ENCODE data around the gene MMP21. TPM values are rescaled to one million over a fixed set of nuclear protein-coding genes. Genes with fewer than 3 reads are reported as not detected.

The MMP21 gene
- total RNA-seq, 1 experiment from 2014 or later: not detected

- H3K9me3 ChIP-seq (ENCODE audit: control insufficient read depth, low read depth, low read length): no peaks in the 10 kb centered on the region
- no peak overlapping the region for H3K9ac ChIP-seq (ENCODE audit: extremely low read depth, insufficient read length, low read length)
- no peak overlapping the region for H4K8ac ChIP-seq (replicated peaks; ENCODE audit: insufficient read length, low read depth, low read length)
- no peaks in the 10 kb centered on the region for H3K27me3 ChIP-seq (ENCODE audit: insufficient read depth, low read length)
- no peak overlapping the region for H3K4me2 ChIP-seq (ENCODE audit: insufficient read depth, insufficient read length, low read length)
- no peak overlapping the region for H3K27ac Mint-ChIP-seq
- H3K27me3 Mint-ChIP-seq (ENCODE audit: low read depth): no peaks in the 10 kb centered on the region
- no peak overlapping the region for H2BK120ac ChIP-seq (ENCODE audit: low read depth, low read length, poor library complexity, severe bottlenecking)
- H2BK15ac ChIP-seq (ENCODE audit: low read depth, low read length): no peak overlapping the region
- no peak overlapping the region for H2BK5ac ChIP-seq (ENCODE audit: insufficient read length, low read length)
- no peak overlapping the region for H3K56ac ChIP-seq (ENCODE audit: insufficient read length, low read depth, low read length)
- H3K14ac ChIP-seq (ENCODE audit: insufficient read depth, low read length): no peak overlapping the region
- no peak overlapping the region for H3K23ac ChIP-seq (ENCODE audit: insufficient read length, low read depth, low read length)
- no peak overlapping the region for H2AFZ ChIP-seq (ENCODE audit: low read length)
- no peak overlapping the region for H3K18ac ChIP-seq (ENCODE audit: insufficient read length, low read depth, low read length)
- H2BK20ac ChIP-seq (ENCODE audit: low read depth, low read length, poor library complexity, severe bottlenecking): no peak overlapping the region
- H4K20me1 ChIP-seq (ENCODE audit: control insufficient read depth, insufficient read depth, insufficient read length): no peaks in the 10 kb centered on the region
- no peak overlapping the region for H3T11ph ChIP-seq (ENCODE audit: low read length)
- no peaks in the 10 kb centered on the region for H3K4me1 ChIP-seq (ENCODE audit: insufficient read depth, low read length)
- H2BK12ac ChIP-seq (ENCODE audit: insufficient read length, low read depth, low read length): no peak overlapping the region
- no peak for TF ChIP-seq CTCF (conservative IDR thresholded peaks at IDR 0.05)
- H3K9me3 Mint-ChIP-seq: no peaks in the 10 kb centered on the region
- no peaks in the 10 kb centered on the region for H3K79me2 ChIP-seq (ENCODE audit: insufficient read depth, low read length)
- H2AK5ac ChIP-seq (ENCODE audit: insufficient read length, low read length): no peak overlapping the region
- H3K23me2 ChIP-seq (ENCODE audit: insufficient read length, low read depth, low read length, poor library complexity, severe bottlenecking): no peaks in the 10 kb centered on the region
- peaks cover 0 to 27% (median 24%) of the 10 kb centered on the region in 3 experiments; a peak in 5 of 7 replicates for H3K36me3 Mint-ChIP-seq (ENCODE audit: insufficient read depth in 1 of 3, low read depth in 3 of 3)
- no peak for DNase-seq
- no peak overlapping the region for H4K5ac ChIP-seq (ENCODE audit: insufficient read length, low read depth, low read length)
- no CpG with 5 or more reads among the region's 4 CpGs for WGBS (ENCODE audit: extremely low coverage, insufficient read length, low lambda C conversion rate)
- H4K91ac ChIP-seq (ENCODE audit: insufficient read length, low read depth, low read length): no peak overlapping the region
- H3K79me1 ChIP-seq (ENCODE audit: insufficient read depth, low read depth, low read length, poor library complexity, severe bottlenecking): no peaks in the 10 kb centered on the region
- no peak overlapping the region for H3K4ac ChIP-seq (ENCODE audit: low read depth, low read length)
- H3K4me1 Mint-ChIP-seq: no peaks in the 10 kb centered on the region
- no peak overlapping the region for H3K4me3 Mint-ChIP-seq
- no peak overlapping the region for H3K27ac ChIP-seq (ENCODE audit: insufficient read length, low read depth, low read length)
Measured at GRCh38 chr10:125816548-125816947, 40.9 kb upstream of the MMP21 start.

Measured in H9 (cell line).